Stimulated activated naive B cell treated with anti-CD40 and anti-IgM and Interleukin-4, amounts not matched to agents 10 μg/mL and 1 μg/mL and 100 μg/mL, for 72 hours (primary cell): ENCODE data around the gene FAR2.
A peak's percentile ranks its signal among the peaks of the same experiment; 100 is the strongest.
"Not testable (repeated sequence)": the region's sequence is repeated elsewhere in the genome, so short reads cannot be mapped to it uniquely, and the experiment has no call there.

ENCODE experiments used
- ATAC-seq, 2 donors: fragments of 150-1000 bp; cut with Tn5 transposase; replicated peaks; 2 replicates each; pipeline ENCODE4 v1.10.0; 2021; ENCODE audit warnings: moderate library complexity in 1 of 2
- DNase-seq: peaks from one replicate; pipeline ENCODE4 v3.0.0; 2021
- H3K27ac Mint-ChIP-seq: one replicate; pipeline ENCODE4 v1.8.0; 2022; ENCODE audit warnings: mild to moderate bottlenecking, mixed read lengths
- H3K27me3 Mint-ChIP-seq, 2 donors: one replicate each; pipeline ENCODE4 v1.8.0; 2022; ENCODE audit warnings: mixed read lengths in 2 of 2
- H3K36me3 Mint-ChIP-seq, 2 donors: one replicate each; pipeline ENCODE4 v1.8.0; 2022; ENCODE audit warnings: mixed read lengths in 2 of 2, mild to moderate bottlenecking in 1 of 2
- H3K4me1 Mint-ChIP-seq, 2 donors: one replicate each; pipeline ENCODE4 v1.8.0; 2022; ENCODE audit warnings: mixed read lengths in 2 of 2, mild to moderate bottlenecking in 1 of 2
- H3K4me3 Mint-ChIP-seq, 2 donors: one replicate each; pipeline ENCODE4 v1.8.0; 2022; ENCODE audit warnings: mild to moderate bottlenecking in 2 of 2, mixed read lengths in 2 of 2, moderate library complexity in 1 of 2
- H3K9me3 Mint-ChIP-seq, 2 donors: one replicate each; pipeline ENCODE4 v1.8.0; 2022; ENCODE audit warnings: mixed read lengths in 2 of 2, mild to moderate bottlenecking in 1 of 2

FAR2 gene

GRCh38 chr12:29163146-29163545 is 14.1 kb downstream of the FAR2 start:
- Mint-ChIP-seq H3K4me3 (no peak overlapping the region), H3K4me1 (peaks cover 11 to 12% of the 10 kb centered on the region in 2 donors), H3K27ac (peak overlapping the region; percentile 33), H3K36me3 (no peaks in the 10 kb centered on the region), H3K27me3 (peaks cover 0 to 8% of the 10 kb centered on the region in 2 donors), H3K9me3 (no peaks in the 10 kb centered on the region)
- DNase-seq (no peak), ATAC-seq (no peak)

- Mint-ChIP-seq H3K27me3 (peaks cover 0 to 8% of the 10 kb centered on the region in 2 donors), H3K36me3 (no peaks in the 10 kb centered on the region), H3K9me3 (no peaks in the 10 kb centered on the region), H3K4me3 (no peak overlapping the region), H3K27ac (peak overlapping the region; percentile 85), H3K4me1 (peaks cover 11 to 12% of the 10 kb centered on the region in 2 donors)
- ATAC-seq (peak; percentile 99), DNase-seq (no peak)
Measured at GRCh38 chr12:29164477-29165393, 15.7 kb downstream of the FAR2 start.

GRCh38 chr12:29167445-29167844 is 18.4 kb downstream of the FAR2 start:
- H3K27me3 Mint-ChIP-seq, result peaks cover 0 to 8% of the 10 kb centered on the region in 2 donors
- no peaks in the 10 kb centered on the region for H3K36me3 Mint-ChIP-seq
- ATAC-seq, result no peak
- H3K9me3 Mint-ChIP-seq, result peaks cover 0 to 1% of the 10 kb centered on the region in 2 donors
- H3K4me3 Mint-ChIP-seq, result no peak overlapping the region
- H3K27ac Mint-ChIP-seq, result no peak overlapping the region
- no peak for DNase-seq
- H3K4me1 Mint-ChIP-seq, result peaks cover 14 to 20% of the 10 kb centered on the region in 2 donors

GRCh38 chr12:29167988-29168387 is 18.9 kb downstream of the FAR2 start:
- H3K4me1 Mint-ChIP-seq, result peaks cover 14 to 20% of the 10 kb centered on the region in 2 donors
- no peak overlapping the region for H3K27ac Mint-ChIP-seq
- H3K9me3 Mint-ChIP-seq, result peaks cover 0 to 1% of the 10 kb centered on the region in 2 donors
- H3K36me3 Mint-ChIP-seq, result no peaks in the 10 kb centered on the region
- no peak for DNase-seq
- ATAC-seq, result no peak
- H3K4me3 Mint-ChIP-seq, result no peak overlapping the region
- peaks cover 0 to 8% of the 10 kb centered on the region in 2 donors for H3K27me3 Mint-ChIP-seq

- not testable (repeated sequence) for H3K36me3 Mint-ChIP-seq, H3K27ac Mint-ChIP-seq, H3K27me3 Mint-ChIP-seq, ATAC-seq, H3K9me3 Mint-ChIP-seq, H3K4me3 Mint-ChIP-seq, DNase-seq
- peaks cover 7 to 11% of the 10 kb centered on the region in 2 donors for H3K4me1 Mint-ChIP-seq
Measured at GRCh38 chr12:29169978-29170377, 20.9 kb downstream of the FAR2 start.

GRCh38 chr12:29170478-29171084 is 21.5 kb downstream of the FAR2 start:
- H3K36me3 Mint-ChIP-seq, DNase-seq, H3K9me3 Mint-ChIP-seq, H3K27me3 Mint-ChIP-seq, H3K4me1 Mint-ChIP-seq, ATAC-seq, H3K27ac Mint-ChIP-seq: not testable (repeated sequence)
- peak overlapping the region in 1 of 2 donors; percentile 5 for H3K4me3 Mint-ChIP-seq

- no peaks in the 10 kb centered on the region for H3K36me3 Mint-ChIP-seq
- H3K4me3 Mint-ChIP-seq, result no peak overlapping the region
- DNase-seq, result no peak
- peaks cover 0 to 4% of the 10 kb centered on the region in 2 donors for H3K27me3 Mint-ChIP-seq
- no peak overlapping the region for H3K27ac Mint-ChIP-seq
- H3K9me3 Mint-ChIP-seq, result peaks cover 0 to 1% of the 10 kb centered on the region in 2 donors
- no peak for ATAC-seq
- H3K4me1 Mint-ChIP-seq, result peaks cover 4 to 8% of the 10 kb centered on the region in 2 donors
Measured at GRCh38 chr12:29171421-29172258, 22.6 kb downstream of the FAR2 start.

GRCh38 chr12:29176941-29177340 is 27.9 kb downstream of the FAR2 start:
- no peak for ATAC-seq
- no peaks in the 10 kb centered on the region for H3K4me1 Mint-ChIP-seq
- no peak overlapping the region for H3K27ac Mint-ChIP-seq
- H3K4me3 Mint-ChIP-seq, result no peak overlapping the region
- DNase-seq, result no peak
- peaks cover 0 to 2% of the 10 kb centered on the region in 2 donors for H3K9me3 Mint-ChIP-seq
- no peaks in the 10 kb centered on the region for H3K36me3 Mint-ChIP-seq
- no peaks in the 10 kb centered on the region for H3K27me3 Mint-ChIP-seq

- H3K4me1 Mint-ChIP-seq, H3K27me3 Mint-ChIP-seq, H3K27ac Mint-ChIP-seq, DNase-seq, H3K4me3 Mint-ChIP-seq, H3K36me3 Mint-ChIP-seq, H3K9me3 Mint-ChIP-seq, ATAC-seq: not testable (repeated sequence)
Measured at GRCh38 chr12:29182247-29182646, 33.2 kb downstream of the FAR2 start.

GRCh38 chr12:29187756-29188155 is 38.7 kb downstream of the FAR2 start:
- DNase-seq (no peak), ATAC-seq (no peak)
- Mint-ChIP-seq H3K4me1 (peaks cover 0 to 9% of the 10 kb centered on the region in 2 donors), H3K36me3 (peaks cover 0 to 6% of the 10 kb centered on the region in 2 donors), H3K9me3 (peaks cover 5 to 6% of the 10 kb centered on the region in 2 donors), H3K27ac (no peak overlapping the region), H3K27me3 (no peaks in the 10 kb centered on the region), H3K4me3 (no peak overlapping the region)

- no peak overlapping the region for H3K4me3 Mint-ChIP-seq
- peaks cover 0 to 9% of the 10 kb centered on the region in 2 donors for H3K4me1 Mint-ChIP-seq
- no peak overlapping the region for H3K27ac Mint-ChIP-seq
- H3K36me3 Mint-ChIP-seq, result no peaks in the 10 kb centered on the region
- DNase-seq (no peak), ATAC-seq (no peak)
- no peaks in the 10 kb centered on the region for H3K9me3 Mint-ChIP-seq
- H3K27me3 Mint-ChIP-seq, result no peaks in the 10 kb centered on the region
Measured at GRCh38 chr12:29191267-29191850, 42.3 kb downstream of the FAR2 start.

- Mint-ChIP-seq H3K4me1 (no peaks in the 10 kb centered on the region), H3K9me3 (peaks cover 0 to 2% of the 10 kb centered on the region in 2 donors), H3K4me3 (no peak overlapping the region), H3K27ac (no peak overlapping the region), H3K36me3 (no peaks in the 10 kb centered on the region), H3K27me3 (no peaks in the 10 kb centered on the region)
- no peak for DNase-seq
- no peak for ATAC-seq
Measured at GRCh38 chr12:29198901-29199300, 49.8 kb downstream of the FAR2 start.

- peaks cover 0 to 3% of the 10 kb centered on the region in 2 donors for H3K36me3 Mint-ChIP-seq
- peaks cover 0 to 5% of the 10 kb centered on the region in 2 donors for H3K9me3 Mint-ChIP-seq
- H3K27me3 Mint-ChIP-seq, result no peaks in the 10 kb centered on the region
- DNase-seq (no peak), ATAC-seq (no peak)
- no peak overlapping the region for H3K4me3 Mint-ChIP-seq
- H3K27ac Mint-ChIP-seq, result no peak overlapping the region
- H3K4me1 Mint-ChIP-seq, result no peaks in the 10 kb centered on the region
Measured at GRCh38 chr12:29200586-29200985, 51.5 kb downstream of the FAR2 start.

- ATAC-seq (no peak), DNase-seq (no peak)
- Mint-ChIP-seq H3K36me3 (peaks cover 0 to 3% of the 10 kb centered on the region in 2 donors), H3K4me1 (peaks cover 0 to 1% of the 10 kb centered on the region in 2 donors), H3K4me3 (no peak overlapping the region), H3K27me3 (no peaks in the 10 kb centered on the region), H3K27ac (no peak overlapping the region), H3K9me3 (peaks cover 0 to 5% of the 10 kb centered on the region in 2 donors)
Measured at GRCh38 chr12:29201296-29201695, 52.2 kb downstream of the FAR2 start.
